Neutrophil (primary cell): ENCODE results near the gene C8G.

Source experiments
- H3K27ac ChIP-seq: fragments of 200-600 bp; sonication (generic); 2 replicates; pipeline ENCODE4 v1.5.1; 2016; ENCODE audit warnings: mild to moderate bottlenecking, moderate library complexity
- H3K27me3 ChIP-seq: fragments of 200-600 bp; sonication (generic); 2 replicates; pipeline ENCODE4 v1.6.0; 2016; ENCODE audit warnings: mild to moderate bottlenecking
- H3K36me3 ChIP-seq: fragments of 200-600 bp; sonication (generic); 2 replicates; pipeline ENCODE4 v1.5.1; 2017
- H3K4me1 ChIP-seq, 2 experiments: fragments of 200-600 bp in 1 of 2; sonication (generic) in 1 of 2; 1 replicate in 1 of 2; 2 replicates in 1 of 2; pipeline versions ENCODE4 v1.5.1 to v1.6.1; 2013 to 2016; ENCODE audit warnings: low read depth in 1 of 2, low read length in 1 of 2, mild to moderate bottlenecking in 1 of 2, moderate library complexity in 1 of 2; ENCODE audit not compliant: control insufficient read depth in 1 of 2, insufficient read depth in 1 of 2
- H3K4me3 ChIP-seq, 2 experiments: fragments of 200-600 bp in 1 of 2; sonication (generic) in 1 of 2; 1 replicate in 1 of 2; 2 replicates in 1 of 2; pipeline ENCODE4 v1.5.1; 2013 to 2016; ENCODE audit warnings: low read depth in 1 of 2, low read length in 1 of 2, mild to moderate bottlenecking in 1 of 2, moderate library complexity in 1 of 2
- H3K9me3 ChIP-seq: fragments of 200-600 bp; sonication (generic); 2 replicates; pipeline ENCODE4 v1.5.1; 2016
- TF ChIP-seq, protein P1 (sequence below): fragments of 200-600 bp; sonication (generic); IDR thresholded peaks from 2 replicates; pipeline ENCODE4 v1.5.1; 2016; ENCODE audit warnings: antibody characterized with exemption

The C8G gene

DNA sequence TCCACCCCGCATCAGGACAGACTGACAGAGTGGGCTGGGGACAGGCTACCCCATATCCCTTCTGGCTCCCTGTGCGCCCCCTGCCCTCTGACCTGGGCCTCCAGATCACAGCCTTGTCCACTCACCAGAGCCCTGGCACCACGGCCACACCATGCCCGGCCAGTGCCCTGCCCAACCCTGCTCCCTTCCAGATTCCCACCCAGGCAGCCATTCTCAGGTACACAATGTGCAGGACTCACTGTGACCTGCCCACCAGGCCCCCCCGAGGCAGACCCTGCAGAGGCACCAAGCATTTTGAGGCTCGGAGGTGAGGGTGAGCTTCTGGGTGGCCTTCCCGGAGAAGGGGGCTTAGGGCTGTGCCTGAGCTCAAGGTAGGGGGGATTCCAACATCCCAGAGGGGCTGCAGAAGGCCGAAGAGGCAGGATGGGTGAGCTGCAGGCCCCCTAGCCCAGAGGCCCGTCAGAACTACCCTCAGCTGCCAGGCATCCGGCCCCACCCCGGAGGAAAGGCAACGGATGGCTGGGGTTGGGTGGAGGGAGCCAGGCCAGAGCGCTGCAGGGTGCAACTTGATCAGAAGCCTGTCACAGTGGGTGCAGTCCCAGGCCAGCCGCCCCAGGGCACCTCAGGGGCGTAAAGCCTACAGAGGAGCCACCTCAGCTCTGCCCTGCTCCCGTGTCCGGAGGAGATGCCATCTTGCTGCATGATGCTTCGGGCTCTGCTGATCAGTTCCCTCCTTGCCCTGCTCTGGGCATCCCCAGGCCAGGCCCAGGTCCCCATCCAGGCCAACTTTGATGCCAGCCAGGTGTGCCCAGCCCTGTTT lies 37.4 kb downstream of the C8G start, which contains the start of gene LCNL1:
TSS of gene LCNL1 (plus strand) at position 762 of the 820 bp plus-strand sequence. CDS start 594 bp downstream, outside the sequence.
- Histone ChIP-seq H3K27me3 (peaks cover 98% of the 10 kb centered on the region), H3K9me3 (no peaks in the 10 kb centered on the region), H3K4me1 (peaks cover 0 to 6% of the 10 kb centered on the region in 2 experiments), H3K4me3 (no peak within 1 kb of the TSS), H3K27ac (no peak within 1 kb of the TSS), H3K36me3 (no peaks in the 10 kb centered on the region)
- TF ChIP-seq, protein P1, sequence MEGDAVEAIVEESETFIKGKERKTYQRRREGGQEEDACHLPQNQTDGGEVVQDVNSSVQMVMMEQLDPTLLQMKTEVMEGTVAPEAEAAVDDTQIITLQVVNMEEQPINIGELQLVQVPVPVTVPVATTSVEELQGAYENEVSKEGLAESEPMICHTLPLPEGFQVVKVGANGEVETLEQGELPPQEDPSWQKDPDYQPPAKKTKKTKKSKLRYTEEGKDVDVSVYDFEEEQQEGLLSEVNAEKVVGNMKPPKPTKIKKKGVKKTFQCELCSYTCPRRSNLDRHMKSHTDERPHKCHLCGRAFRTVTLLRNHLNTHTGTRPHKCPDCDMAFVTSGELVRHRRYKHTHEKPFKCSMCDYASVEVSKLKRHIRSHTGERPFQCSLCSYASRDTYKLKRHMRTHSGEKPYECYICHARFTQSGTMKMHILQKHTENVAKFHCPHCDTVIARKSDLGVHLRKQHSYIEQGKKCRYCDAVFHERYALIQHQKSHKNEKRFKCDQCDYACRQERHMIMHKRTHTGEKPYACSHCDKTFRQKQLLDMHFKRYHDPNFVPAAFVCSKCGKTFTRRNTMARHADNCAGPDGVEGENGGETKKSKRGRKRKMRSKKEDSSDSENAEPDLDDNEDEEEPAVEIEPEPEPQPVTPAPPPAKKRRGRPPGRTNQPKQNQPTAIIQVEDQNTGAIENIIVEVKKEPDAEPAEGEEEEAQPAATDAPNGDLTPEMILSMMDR: no peak

DNA sequence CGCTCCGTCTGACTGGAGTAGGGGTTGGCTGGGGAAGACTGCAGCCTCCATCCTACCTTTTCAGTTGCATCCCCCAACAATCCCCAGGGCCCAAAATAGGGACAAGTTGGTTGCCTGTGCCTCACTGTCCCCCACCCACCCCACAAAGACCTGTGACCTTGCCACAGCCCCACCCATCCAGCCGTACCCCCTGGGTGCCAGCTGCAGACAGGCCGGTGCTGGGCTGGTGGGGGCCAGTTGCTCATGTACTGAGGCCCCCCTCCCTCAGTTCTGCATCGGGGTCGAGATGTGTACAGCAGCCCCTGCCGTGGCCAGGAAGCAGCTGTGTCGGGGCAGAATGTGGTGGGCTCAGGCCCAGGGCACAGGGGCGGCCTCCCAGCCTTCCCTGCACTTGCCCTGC lies 38.1 kb downstream of the C8G start:
- peaks cover 98% of the 10 kb centered on the region for H3K27me3 ChIP-seq
- H3K4me1 ChIP-seq: peaks cover 0 to 1% of the 10 kb centered on the region in 2 experiments
- TF ChIP-seq, protein P1: no peak
- no peaks in the 10 kb centered on the region for H3K9me3 ChIP-seq
- no peak overlapping the region for H3K4me3 ChIP-seq
- H3K36me3 ChIP-seq: no peaks in the 10 kb centered on the region
- H3K27ac ChIP-seq: no peak overlapping the region

DNA sequence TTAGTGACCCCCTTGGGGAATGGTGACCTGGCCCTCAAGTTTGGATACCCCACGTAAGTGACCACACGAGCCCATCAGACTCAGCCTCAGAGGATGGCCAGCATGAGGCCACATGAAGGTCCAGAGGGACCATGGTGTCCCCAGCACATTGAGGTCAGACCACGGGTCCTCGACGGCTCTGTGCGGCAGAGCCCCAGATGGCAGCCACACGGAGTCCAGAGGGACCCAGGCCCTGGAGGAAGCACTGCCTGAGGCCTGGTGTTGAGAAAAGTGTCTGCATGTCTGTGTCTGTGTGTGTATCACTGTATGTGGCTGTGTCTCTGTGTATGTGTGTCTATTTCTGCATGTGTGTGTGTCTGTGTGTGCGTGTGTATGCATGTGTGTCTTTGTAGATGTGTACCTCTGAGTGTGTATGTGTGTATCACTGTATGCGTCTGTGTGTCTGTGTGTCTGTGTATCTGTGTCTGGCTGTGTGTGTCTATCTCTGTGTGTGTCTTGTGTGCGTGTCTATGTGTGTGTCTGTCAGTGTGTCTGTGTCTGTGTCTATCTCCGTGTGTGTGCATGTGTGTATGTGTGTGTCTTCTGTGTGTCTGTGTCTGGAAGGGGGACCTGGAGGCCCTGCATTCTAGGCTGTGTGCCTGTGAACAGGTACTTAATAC lies 38.7 kb downstream of the C8G start:
- no peaks in the 10 kb centered on the region for H3K36me3 ChIP-seq
- no peaks in the 10 kb centered on the region for H3K9me3 ChIP-seq
- H3K27ac ChIP-seq: no peak overlapping the region
- TF ChIP-seq, protein P1: no peak
- H3K4me1 ChIP-seq: no peaks in the 10 kb centered on the region
- peaks cover 99% of the 10 kb centered on the region for H3K27me3 ChIP-seq
- no peak overlapping the region for H3K4me3 ChIP-seq

DNA sequence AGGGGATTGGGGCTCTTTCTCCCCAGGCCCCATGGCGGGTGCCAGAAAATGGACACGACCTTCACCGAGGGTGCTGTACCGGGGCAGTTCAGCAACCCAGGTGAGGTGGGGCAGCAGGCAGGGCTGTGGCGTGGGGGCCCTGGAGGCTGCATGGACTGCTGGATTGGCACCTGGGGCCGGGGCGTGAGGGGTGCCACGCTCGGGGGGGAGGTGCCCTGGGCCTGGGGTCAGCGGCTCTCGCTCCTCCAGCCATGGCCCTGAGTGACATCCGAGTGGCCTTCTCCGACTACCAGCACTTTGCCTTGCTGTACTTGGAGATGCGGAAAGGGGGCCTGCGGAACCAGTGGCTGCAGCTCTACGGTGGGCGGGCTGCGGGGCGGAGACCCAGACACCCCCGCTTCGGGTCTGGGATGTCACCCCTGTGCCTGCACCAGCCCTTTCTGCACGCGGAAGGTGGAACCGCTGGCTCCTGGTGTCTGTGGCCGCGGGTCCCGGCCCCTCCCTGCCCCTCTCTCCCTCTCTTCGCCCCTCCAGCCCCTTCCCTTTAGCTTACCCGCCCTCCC lies 39.5 kb downstream of the C8G start:
- no peaks in the 10 kb centered on the region for H3K4me1 ChIP-seq
- no peak overlapping the region for H3K4me3 ChIP-seq
- H3K36me3 ChIP-seq: no peaks in the 10 kb centered on the region
- no peak overlapping the region for H3K27ac ChIP-seq
- peaks cover 97% of the 10 kb centered on the region for H3K27me3 ChIP-seq
- TF ChIP-seq, protein P1: no peak
- no peaks in the 10 kb centered on the region for H3K9me3 ChIP-seq

DNA sequence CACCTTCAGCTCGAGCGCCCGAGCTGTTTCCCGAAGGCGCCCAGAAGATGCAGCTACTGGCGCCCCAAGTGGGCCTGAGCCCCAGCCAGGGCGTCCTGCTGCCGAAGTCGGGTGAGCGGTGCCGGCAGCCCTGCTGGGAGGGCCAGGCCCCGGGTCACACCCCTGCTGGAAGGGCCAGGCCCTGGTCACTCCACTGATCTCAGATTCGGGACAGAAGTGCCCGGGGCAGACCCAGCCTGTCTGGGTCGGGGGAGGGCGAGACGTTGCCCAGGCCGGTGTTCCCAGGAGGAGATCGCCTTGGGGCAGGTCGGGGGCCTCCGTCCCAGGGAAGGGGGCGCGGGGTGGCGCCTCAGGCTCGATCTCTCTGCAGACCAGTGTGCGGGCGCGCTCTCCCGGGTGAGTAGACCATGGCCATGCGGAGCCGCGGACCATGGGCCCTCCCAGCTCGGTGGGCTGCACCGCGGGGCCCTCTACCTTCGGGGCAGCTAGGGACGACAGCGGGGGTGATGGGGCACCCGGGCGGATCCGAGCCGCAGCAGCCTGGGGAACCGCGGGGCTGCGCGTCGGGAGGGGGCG lies 40.1 kb downstream of the C8G start:
- Histone ChIP-seq H3K4me1 (no peaks in the 10 kb centered on the region), H3K9me3 (no peaks in the 10 kb centered on the region), H3K36me3 (no peaks in the 10 kb centered on the region), H3K4me3 (no peak overlapping the region), H3K27me3 (peaks cover 97% of the 10 kb centered on the region), H3K27ac (no peak overlapping the region)
- TF ChIP-seq, protein P1: no peak
